Breast epithelium (tissue), 3 donors: ENCODE data around the gene MAN1C1.

Experiments used
- POLR2AphosphoS5 ChIP-seq, 3 donors: sonication (generic); formaldehyde crosslinking; IDR thresholded peaks; one replicate each; pipeline ENCODE4 v1.6.1; 2017; ENCODE audit warnings: antibody characterized with exemption in 3 of 3
- TF ChIP-seq, protein P1 (sequence below), 3 donors: fragments of 450-650 bp; IDR thresholded peaks; one replicate each; pipeline ENCODE4 v1.5.1; 2016 to 2017; ENCODE audit warnings: antibody characterized with exemption in 3 of 3, mild to moderate bottlenecking in 3 of 3, moderate library complexity in 3 of 3

DNA sequence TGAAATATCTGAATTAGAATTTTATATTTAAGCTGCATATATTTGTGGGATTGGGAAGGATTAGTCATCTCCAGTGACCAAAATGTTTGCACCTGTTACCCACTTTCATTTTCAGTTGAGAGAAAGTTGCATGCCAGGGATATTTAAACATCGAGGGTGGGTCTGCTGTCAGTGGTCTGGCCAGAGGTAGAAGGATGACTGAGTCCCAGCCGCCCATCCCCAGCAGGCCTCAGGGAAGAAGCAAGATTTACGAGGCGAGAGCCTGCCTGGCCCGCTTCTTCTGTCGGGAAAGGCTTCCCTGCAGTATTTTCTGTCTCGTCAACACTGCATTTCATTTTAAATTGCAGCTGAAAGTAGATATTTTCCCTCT lies 1.4 kb upstream of the MAN1C1 start:
- TF ChIP-seq, protein P1, sequence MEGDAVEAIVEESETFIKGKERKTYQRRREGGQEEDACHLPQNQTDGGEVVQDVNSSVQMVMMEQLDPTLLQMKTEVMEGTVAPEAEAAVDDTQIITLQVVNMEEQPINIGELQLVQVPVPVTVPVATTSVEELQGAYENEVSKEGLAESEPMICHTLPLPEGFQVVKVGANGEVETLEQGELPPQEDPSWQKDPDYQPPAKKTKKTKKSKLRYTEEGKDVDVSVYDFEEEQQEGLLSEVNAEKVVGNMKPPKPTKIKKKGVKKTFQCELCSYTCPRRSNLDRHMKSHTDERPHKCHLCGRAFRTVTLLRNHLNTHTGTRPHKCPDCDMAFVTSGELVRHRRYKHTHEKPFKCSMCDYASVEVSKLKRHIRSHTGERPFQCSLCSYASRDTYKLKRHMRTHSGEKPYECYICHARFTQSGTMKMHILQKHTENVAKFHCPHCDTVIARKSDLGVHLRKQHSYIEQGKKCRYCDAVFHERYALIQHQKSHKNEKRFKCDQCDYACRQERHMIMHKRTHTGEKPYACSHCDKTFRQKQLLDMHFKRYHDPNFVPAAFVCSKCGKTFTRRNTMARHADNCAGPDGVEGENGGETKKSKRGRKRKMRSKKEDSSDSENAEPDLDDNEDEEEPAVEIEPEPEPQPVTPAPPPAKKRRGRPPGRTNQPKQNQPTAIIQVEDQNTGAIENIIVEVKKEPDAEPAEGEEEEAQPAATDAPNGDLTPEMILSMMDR (IDR thresholded peaks at IDR 0.05) = no peak
- TF ChIP-seq POLR2AphosphoS5 (IDR thresholded peaks at IDR 0.05) = no peak
